ENCODE results near the gene WDR33. TPM values are rescaled to one million over a fixed set of nuclear protein-coding genes. Genes with fewer than 3 reads are reported as not detected.

Gene WDR33
- total RNA-seq, 3 donors from 2014 or later = 49.4 to 83.3 (median 50.1) TPM

DNA sequence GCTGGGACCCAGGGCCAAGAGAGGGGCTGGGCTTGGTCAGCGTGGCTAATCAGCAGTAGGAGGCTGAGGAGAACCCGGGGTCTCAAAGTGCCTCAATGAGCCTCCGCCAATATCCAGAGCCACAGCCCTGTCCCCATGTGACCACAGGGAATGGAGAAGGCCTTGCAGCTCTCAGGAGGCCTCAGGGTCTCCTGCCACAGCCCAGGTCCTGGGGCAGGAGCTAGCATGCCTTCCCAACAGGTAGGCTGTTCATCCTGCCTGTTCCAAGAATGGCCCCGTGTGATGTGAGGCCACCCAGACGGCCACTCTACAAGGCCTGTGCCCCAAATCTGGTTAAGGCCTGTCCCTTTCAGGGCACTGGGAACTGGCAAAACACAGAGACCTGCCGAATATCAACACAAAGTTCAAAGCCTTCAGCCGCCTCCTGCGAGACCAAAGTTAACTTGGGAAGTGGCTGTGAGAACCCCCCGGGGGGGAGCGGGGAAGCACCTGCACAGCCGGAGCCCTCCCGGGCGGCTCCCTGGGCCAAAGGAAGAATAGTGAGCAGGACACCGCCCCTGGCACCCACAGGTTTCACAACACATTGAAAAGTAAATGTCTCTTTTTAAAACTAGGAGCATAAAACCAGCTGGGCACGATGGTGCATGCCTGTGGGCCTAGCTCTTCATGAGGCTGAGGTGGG lies 131.2 kb downstream of the WDR33 start:
- no peaks in the 10 kb centered on the region for H3K9me3 ChIP-seq
- H3K4me3 ChIP-seq = no peak overlapping the region
- intact Hi-C loops (cut with DNase I; ENCODE audit: low total_unique reads) = no loop called here
- TF ChIP-seq POLR2AphosphoS5 (IDR thresholded peaks at IDR 0.05) (no peak), POLR2A (IDR thresholded peaks at IDR 0.05) (no peak)
- TF ChIP-seq, protein P1, sequence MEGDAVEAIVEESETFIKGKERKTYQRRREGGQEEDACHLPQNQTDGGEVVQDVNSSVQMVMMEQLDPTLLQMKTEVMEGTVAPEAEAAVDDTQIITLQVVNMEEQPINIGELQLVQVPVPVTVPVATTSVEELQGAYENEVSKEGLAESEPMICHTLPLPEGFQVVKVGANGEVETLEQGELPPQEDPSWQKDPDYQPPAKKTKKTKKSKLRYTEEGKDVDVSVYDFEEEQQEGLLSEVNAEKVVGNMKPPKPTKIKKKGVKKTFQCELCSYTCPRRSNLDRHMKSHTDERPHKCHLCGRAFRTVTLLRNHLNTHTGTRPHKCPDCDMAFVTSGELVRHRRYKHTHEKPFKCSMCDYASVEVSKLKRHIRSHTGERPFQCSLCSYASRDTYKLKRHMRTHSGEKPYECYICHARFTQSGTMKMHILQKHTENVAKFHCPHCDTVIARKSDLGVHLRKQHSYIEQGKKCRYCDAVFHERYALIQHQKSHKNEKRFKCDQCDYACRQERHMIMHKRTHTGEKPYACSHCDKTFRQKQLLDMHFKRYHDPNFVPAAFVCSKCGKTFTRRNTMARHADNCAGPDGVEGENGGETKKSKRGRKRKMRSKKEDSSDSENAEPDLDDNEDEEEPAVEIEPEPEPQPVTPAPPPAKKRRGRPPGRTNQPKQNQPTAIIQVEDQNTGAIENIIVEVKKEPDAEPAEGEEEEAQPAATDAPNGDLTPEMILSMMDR (IDR thresholded peaks at IDR 0.05) = no peak
- H3K27ac ChIP-seq = no peak overlapping the region
- peaks cover 0 to 2% of the 10 kb centered on the region in 2 donors for H3K27me3 ChIP-seq
- H3K36me3 ChIP-seq = no peaks in the 10 kb centered on the region
- H3K4me1 ChIP-seq = no peaks in the 10 kb centered on the region
- peak in 1 of 2 donors; percentile 34 for DNase-seq (ENCODE audit: low spot score in 2 of 2)

DNA sequence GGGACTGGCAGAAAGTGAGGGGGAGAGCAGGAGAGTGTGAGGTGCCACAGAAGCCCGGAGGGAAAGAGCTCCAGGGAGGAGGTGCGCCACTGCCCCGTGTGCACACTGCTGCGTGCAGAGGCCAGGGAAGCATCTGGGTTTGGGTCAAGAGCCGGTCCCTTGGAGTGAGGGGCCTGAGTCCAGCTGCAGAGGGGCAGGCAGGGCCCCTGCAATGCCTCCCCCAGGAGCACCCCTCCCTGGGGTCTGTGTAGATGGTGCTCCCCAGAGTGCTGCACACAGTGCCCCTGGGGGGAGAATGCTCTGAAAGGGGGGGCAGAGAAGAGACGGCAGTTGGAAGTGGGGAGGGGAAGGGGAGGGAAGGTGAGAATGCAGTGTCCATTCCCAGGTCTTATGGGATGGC lies 132.0 kb downstream of the WDR33 start:
- no peaks in the 10 kb centered on the region for H3K4me1 ChIP-seq

DNA sequence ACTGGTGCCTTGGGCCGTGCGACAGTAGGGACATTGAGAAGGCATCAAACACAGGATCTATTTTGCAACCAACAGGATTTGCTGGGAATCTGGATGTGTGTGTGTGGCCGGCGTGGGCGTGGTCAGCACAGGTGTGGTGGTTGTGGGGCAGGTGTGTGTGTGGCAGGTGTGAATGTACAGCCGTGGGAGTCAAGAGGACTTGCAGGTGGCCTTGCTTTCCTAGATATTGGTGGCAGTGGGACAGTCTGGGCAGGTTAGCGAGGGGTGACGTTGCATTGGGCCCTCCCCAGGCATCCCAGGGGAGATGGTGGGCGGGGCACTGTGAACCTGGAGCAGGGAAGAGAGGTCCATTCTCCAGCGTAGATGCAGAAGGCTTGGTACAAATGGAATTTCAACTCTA lies 132.4 kb downstream of the WDR33 start:
- no peaks in the 10 kb centered on the region for H3K4me1 ChIP-seq
- no peaks in the 10 kb centered on the region for H3K36me3 ChIP-seq
- H3K4me3 ChIP-seq = no peak overlapping the region
- peaks cover 0 to 10% of the 10 kb centered on the region in 2 donors for H3K27me3 ChIP-seq
- no peak for TF ChIP-seq POLR2AphosphoS5 (IDR thresholded peaks at IDR 0.05)
- TF ChIP-seq, protein P1 (IDR thresholded peaks at IDR 0.05) = no peak
- TF ChIP-seq POLR2A (IDR thresholded peaks at IDR 0.05) = no peak
- peak in 1 of 2 donors; percentile 35 for DNase-seq (ENCODE audit: low spot score in 2 of 2)
- H3K27ac ChIP-seq = no peak overlapping the region
- intact Hi-C loops (cut with DNase I; ENCODE audit: low total_unique reads) = no loop called here
- H3K9me3 ChIP-seq = no peaks in the 10 kb centered on the region

More for the DNA sequence above, 132.0 kb downstream of the WDR33 start:
- Histone ChIP-seq H3K9me3 (no peaks in the 10 kb centered on the region), H3K27ac (no peak overlapping the region), H3K4me3 (no peak overlapping the region), H3K27me3 (peaks cover 0 to 10% of the 10 kb centered on the region in 2 donors), H3K36me3 (no peaks in the 10 kb centered on the region)
- peak in 1 of 2 donors; percentile 19 for DNase-seq (ENCODE audit: low spot score in 2 of 2)
- TF ChIP-seq, protein P1 (IDR thresholded peaks at IDR 0.05) = no peak
- TF ChIP-seq POLR2A (IDR thresholded peaks at IDR 0.05) (no peak), POLR2AphosphoS5 (IDR thresholded peaks at IDR 0.05) (no peak)
- intact Hi-C loops (cut with DNase I; ENCODE audit: low total_unique reads) = no loop called here

DNA sequence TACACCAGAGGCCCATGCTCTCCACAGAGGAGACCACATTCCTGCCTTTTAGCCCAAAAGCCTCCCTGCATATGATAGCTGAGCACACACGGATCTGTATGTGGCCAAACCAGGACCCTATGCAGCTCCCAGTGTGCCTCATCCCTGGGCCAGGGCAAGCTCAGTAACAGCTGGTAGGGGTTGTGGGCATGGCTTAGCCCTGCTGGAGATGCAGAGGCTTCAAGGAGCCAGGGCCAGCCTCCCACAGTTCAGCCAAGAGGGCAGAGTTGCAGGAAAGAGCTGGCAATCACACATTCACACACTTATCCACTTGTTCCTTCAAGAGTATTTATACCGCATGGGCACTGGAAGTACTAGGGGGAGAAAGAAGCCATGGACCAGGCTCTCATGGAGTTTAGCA lies 134.1 kb downstream of the WDR33 start:
- DNase-seq (ENCODE audit: low spot score in 2 of 2) = peak in 1 of 2 donors; percentile 33
- Histone ChIP-seq H3K27me3 (peaks cover 0 to 10% of the 10 kb centered on the region in 2 donors), H3K4me1 (no peaks in the 10 kb centered on the region), H3K9me3 (no peaks in the 10 kb centered on the region), H3K36me3 (no peaks in the 10 kb centered on the region), H3K4me3 (no peak overlapping the region), H3K27ac (no peak overlapping the region)
- TF ChIP-seq POLR2AphosphoS5 (IDR thresholded peaks at IDR 0.05) = no peak
- no peak for TF ChIP-seq POLR2A (IDR thresholded peaks at IDR 0.05)
- TF ChIP-seq, protein P1 (IDR thresholded peaks at IDR 0.05) = no peak
- intact Hi-C loops (cut with DNase I; ENCODE audit: low total_unique reads) = no loop called here

Data from breast epithelium (tissue), 4 donors.